ENCODE results near the gene CALCR.

DNA sequence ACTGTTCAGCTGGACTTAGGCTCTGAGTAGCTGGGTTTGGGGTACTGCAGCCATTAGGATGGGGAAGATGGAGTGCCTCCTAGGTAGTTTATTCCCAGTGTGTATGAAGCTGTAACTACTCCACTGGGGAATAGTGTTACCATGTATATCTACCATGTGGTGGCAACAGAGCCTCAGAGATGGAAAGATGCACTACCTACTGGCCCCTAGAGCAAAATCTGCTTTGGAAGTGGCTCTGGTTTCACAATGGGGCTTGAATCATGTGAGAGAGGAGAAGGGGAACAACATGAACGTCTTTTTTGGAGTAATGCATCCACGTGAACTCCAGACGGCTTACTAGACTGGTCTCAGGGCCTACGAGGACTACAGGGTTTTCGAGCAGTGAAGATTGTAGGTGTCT, 167.3 kb downstream of the CALCR start:
- TF ChIP-seq GATA2 (IDR thresholded peaks at IDR 0.05; ENCODE audit: low read depth, low read length) (no peak), GATA3 (IDR thresholded peaks at IDR 0.05; ENCODE audit: low read depth, low read length) (no peak)
